ENCODE data around the gene PRKAG2.

The PRKAG2 gene

DNA sequence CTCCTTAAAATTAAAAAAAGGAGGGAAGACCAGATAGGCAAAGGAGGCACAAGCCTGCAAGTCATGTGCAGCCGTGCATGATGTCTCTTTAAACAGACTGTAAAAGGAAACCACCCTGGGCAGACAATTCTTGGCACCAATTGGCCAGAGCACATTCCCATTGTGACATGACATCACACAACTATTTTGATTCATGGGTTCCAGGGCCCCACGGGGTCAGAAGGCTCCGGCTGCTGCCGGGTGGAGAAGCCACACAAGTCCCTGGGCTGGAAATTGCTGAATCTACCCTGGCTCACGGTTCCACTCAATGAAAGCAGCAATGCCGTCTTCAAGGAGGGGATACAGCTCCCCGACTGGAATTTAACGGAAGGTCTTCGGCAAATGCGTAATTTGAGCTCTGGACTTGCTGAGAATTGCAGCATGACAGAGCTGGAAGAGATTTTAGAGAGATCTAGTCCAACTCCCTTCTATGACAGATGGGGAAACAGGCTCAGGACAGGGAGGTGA, 140.5 kb downstream of the PRKAG2 start:
- Mint-ChIP-seq H3K4me1 (peaks cover 15% of the 10 kb centered on the region), H3K27me3 (no peaks in the 10 kb centered on the region), H3K9me3 (no peaks in the 10 kb centered on the region), H3K4me3 (no peak overlapping the region), H3K27ac (no peak overlapping the region), H3K36me3 (ENCODE audit: low read depth) (peaks cover 2% of the 10 kb centered on the region)
- ATAC-seq = no peak
- DNase-seq = no peak

DNA sequence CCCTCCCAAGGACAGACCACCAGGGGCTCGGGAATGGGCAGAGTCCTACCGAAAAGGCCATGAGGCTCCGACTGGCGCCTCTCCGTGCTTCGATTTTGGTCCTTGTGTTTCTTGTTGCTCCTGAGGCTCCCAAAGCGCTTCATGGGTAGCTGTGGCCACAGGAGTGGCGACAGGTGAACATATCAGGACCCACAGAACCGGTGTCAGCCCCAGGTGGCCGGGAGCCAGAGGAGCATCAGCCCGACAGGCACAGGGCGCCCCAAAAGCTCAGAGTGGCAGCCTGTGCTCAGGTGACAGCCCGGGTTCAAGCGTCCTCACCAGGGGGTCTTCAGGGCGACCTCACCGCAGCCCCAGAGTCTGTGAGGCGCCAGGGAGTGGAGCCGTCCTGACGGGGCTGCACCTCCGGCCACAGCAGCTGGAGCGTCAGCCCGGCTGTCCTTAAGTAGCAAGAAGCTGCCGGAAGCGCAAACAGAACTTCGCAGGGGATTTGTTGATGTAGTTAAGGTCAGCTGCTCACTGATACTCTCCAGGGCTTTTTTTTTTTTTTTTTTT, 141.0 kb downstream of the PRKAG2 start:
- DNase-seq (no peak), ATAC-seq (no peak)
- Mint-ChIP-seq H3K36me3 (ENCODE audit: low read depth) (peaks cover 2% of the 10 kb centered on the region), H3K4me3 (no peak overlapping the region), H3K4me1 (peaks cover 15% of the 10 kb centered on the region), H3K9me3 (no peaks in the 10 kb centered on the region), H3K27me3 (no peaks in the 10 kb centered on the region), H3K27ac (no peak overlapping the region)

DNA sequence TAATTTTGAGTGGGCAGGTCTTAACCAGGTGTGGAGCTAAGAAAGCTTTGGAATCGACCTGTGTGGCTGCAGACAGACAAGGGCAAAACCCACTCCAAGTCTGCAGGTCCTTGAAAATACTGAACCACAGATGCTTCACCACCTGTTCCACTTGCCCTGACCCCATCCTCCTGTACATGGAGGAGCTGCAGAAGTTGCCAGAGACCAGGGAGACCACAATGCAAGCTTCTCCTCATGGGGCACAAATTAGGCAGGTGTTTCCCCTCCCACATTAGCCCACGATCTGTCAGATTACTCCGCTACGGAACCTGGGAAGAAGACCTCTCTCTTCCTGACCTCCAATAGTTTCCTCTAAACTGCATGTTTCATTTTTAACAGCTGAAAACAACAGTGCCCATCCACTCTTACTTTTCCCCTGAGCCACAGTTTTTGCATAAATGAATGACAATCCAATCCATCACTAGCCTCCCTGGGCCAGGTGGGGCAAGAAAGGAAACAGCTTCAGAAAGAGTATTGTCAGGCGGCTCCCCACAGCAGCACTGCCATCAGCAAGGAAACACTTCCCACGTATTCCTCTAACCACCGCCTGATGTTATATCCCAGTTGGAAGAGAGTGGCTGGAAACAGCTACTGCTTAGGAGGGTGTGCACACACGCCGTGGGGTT, 141.6 kb downstream of the PRKAG2 start:
- DNase-seq = no peak
- Mint-ChIP-seq H3K27me3 (no peaks in the 10 kb centered on the region), H3K36me3 (ENCODE audit: low read depth) (peaks cover 2% of the 10 kb centered on the region), H3K4me3 (no peak overlapping the region), H3K4me1 (peaks cover 15% of the 10 kb centered on the region), H3K27ac (no peak overlapping the region), H3K9me3 (no peaks in the 10 kb centered on the region)
- peak; percentile 16 for ATAC-seq

GRCh38 chr7:151732834-151733592, 143.9 kb downstream of the PRKAG2 start:
- H3K4me1 Mint-ChIP-seq = peaks cover 23% of the 10 kb centered on the region
- H3K9me3 Mint-ChIP-seq = no peaks in the 10 kb centered on the region
- H3K4me3 Mint-ChIP-seq = no peak overlapping the region

GRCh38 chr7:151732292-151732691, 144.6 kb downstream of the PRKAG2 start:
- DNase-seq (no peak), ATAC-seq (no peak)
- H3K4me1 Mint-ChIP-seq = peaks cover 30% of the 10 kb centered on the region
- no peaks in the 10 kb centered on the region for H3K9me3 Mint-ChIP-seq
- no peak overlapping the region for H3K4me3 Mint-ChIP-seq
- no peak overlapping the region for H3K27ac Mint-ChIP-seq
- H3K36me3 Mint-ChIP-seq (ENCODE audit: low read depth) = no peaks in the 10 kb centered on the region
- H3K27me3 Mint-ChIP-seq = no peaks in the 10 kb centered on the region

More at GRCh38 chr7:151732834-151733592, 143.9 kb downstream of the PRKAG2 start:
- ATAC-seq (no peak), DNase-seq (no peak)
- H3K27ac Mint-ChIP-seq = no peak overlapping the region
- H3K27me3 Mint-ChIP-seq = no peaks in the 10 kb centered on the region
- H3K36me3 Mint-ChIP-seq (ENCODE audit: low read depth) = no peaks in the 10 kb centered on the region

GRCh38 chr7:151731022-151731441, 145.9 kb downstream of the PRKAG2 start:
- Mint-ChIP-seq H3K4me1 (peaks cover 33% of the 10 kb centered on the region), H3K36me3 (ENCODE audit: low read depth) (no peaks in the 10 kb centered on the region), H3K27ac (no peak overlapping the region), H3K27me3 (no peaks in the 10 kb centered on the region), H3K9me3 (no peaks in the 10 kb centered on the region), H3K4me3 (no peak overlapping the region)
- ATAC-seq (no peak), DNase-seq (no peak)

GRCh38 chr7:151730591-151730990, 146.3 kb downstream of the PRKAG2 start:
- DNase-seq (no peak), ATAC-seq (no peak)
- H3K4me3 Mint-ChIP-seq = no peak overlapping the region
- H3K27ac Mint-ChIP-seq = no peak overlapping the region
- no peaks in the 10 kb centered on the region for H3K36me3 Mint-ChIP-seq (ENCODE audit: low read depth)
- peaks cover 33% of the 10 kb centered on the region for H3K4me1 Mint-ChIP-seq
- H3K9me3 Mint-ChIP-seq = no peaks in the 10 kb centered on the region
- H3K27me3 Mint-ChIP-seq = no peaks in the 10 kb centered on the region

DNA sequence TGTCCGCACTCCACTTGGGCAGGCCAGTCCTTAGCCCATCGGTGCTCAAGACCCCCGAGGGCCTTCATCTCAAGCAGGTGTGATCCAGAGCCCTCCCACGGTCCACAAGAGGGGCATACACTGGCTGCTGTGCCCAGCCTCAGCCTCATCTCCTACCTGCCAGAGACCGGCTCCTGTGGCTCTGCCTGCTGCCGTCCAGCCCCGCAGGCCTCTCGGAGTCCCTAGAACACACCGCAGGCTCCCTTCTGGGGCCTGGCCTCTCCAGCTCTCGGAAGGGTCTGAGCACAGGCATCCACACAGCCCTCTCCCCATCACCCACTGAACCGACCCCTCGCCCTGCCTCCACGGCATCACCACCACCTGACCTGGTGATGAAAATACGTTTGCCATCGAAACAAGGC, 147.4 kb downstream of the PRKAG2 start:
- Mint-ChIP-seq H3K27me3 (no peaks in the 10 kb centered on the region), H3K36me3 (ENCODE audit: low read depth) (no peaks in the 10 kb centered on the region), H3K4me1 (peaks cover 30% of the 10 kb centered on the region), H3K27ac (no peak overlapping the region), H3K4me3 (no peak overlapping the region), H3K9me3 (no peaks in the 10 kb centered on the region)
- no peak for DNase-seq
- ATAC-seq = no peak

DNA sequence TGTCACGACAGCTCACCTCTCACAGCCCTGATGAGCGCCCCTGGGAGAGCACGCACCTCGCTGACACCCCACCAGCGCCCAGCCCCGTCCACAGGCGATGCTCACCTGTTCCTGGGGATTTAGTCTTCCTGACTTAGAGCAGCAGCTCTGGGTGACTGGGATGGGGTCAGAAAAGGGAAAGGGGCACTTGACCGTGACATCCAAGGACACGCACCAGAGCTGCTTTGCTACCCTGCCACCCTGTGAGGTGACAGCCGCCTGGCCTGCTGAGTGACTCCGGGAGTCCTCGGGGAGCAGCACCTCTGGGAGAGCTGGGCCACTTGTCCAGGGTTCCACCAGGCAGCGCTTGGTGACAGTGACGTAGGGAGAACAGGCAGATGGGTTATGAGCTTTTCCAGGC, 148.2 kb downstream of the PRKAG2 start:
- H3K36me3 Mint-ChIP-seq (ENCODE audit: low read depth) = no peaks in the 10 kb centered on the region
- peaks cover 26% of the 10 kb centered on the region for H3K4me1 Mint-ChIP-seq
- DNase-seq (no peak), ATAC-seq (no peak)
- H3K9me3 Mint-ChIP-seq = no peaks in the 10 kb centered on the region
- peak overlapping the region; percentile 15 for H3K27ac Mint-ChIP-seq
- no peak overlapping the region for H3K4me3 Mint-ChIP-seq
- H3K27me3 Mint-ChIP-seq = no peaks in the 10 kb centered on the region

- no peak overlapping the region for H3K4me3 Mint-ChIP-seq
- H3K4me1 Mint-ChIP-seq = peaks cover 26% of the 10 kb centered on the region
- no peaks in the 10 kb centered on the region for H3K9me3 Mint-ChIP-seq
- H3K27me3 Mint-ChIP-seq = no peaks in the 10 kb centered on the region
- DNase-seq = no peak
- ATAC-seq = no peak
- H3K27ac Mint-ChIP-seq = no peak overlapping the region
- no peaks in the 10 kb centered on the region for H3K36me3 Mint-ChIP-seq (ENCODE audit: low read depth)
Measured at GRCh38 chr7:151728286-151728660, 148.6 kb downstream of the PRKAG2 start.

DNA sequence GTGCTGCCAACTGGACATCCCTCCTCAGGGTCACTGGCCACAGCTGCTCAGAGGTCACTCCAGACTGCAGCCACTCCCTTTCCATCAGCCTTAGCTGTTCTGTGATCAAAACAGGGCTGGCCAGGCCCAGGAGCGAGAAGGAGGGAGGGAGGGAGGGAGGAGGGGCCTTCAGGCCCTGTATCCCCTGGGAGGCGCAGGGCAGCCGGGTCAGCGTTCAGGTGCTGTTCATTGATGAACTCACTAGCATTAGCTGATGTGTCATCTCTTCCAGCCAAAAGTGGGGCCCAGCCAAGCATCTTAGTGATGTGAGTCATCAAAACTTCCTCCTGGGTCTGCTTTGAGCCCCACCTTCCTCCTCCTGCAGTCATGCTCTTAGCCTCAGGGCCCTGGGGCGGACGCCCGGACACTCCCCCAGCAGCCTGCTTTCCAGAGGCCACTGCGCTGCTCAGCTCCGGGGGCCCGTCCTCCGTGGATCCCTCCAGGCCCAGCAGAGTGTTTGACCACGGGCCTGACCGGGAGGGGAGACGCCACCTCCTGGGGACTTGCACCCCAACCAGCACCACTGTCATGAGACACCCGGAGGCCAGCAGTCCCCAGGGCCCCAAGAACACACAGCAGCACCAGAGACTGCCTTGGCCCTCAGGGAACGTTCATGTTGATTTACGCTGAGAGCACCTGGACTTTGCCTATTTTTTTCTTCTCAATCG, 149.2 kb downstream of the PRKAG2 start:
- Mint-ChIP-seq H3K4me3 (no peak overlapping the region), H3K4me1 (peaks cover 26% of the 10 kb centered on the region), H3K36me3 (ENCODE audit: low read depth) (no peaks in the 10 kb centered on the region), H3K9me3 (no peaks in the 10 kb centered on the region), H3K27me3 (no peaks in the 10 kb centered on the region), H3K27ac (peak overlapping the region; percentile 42)
- DNase-seq = peak; percentile 68
- ATAC-seq = peak; percentile 94

- no peak overlapping the region for H3K27ac Mint-ChIP-seq
- no peak for DNase-seq
Measured at GRCh38 chr7:151726652-151727578, 150.0 kb downstream of the PRKAG2 start.

DNA sequence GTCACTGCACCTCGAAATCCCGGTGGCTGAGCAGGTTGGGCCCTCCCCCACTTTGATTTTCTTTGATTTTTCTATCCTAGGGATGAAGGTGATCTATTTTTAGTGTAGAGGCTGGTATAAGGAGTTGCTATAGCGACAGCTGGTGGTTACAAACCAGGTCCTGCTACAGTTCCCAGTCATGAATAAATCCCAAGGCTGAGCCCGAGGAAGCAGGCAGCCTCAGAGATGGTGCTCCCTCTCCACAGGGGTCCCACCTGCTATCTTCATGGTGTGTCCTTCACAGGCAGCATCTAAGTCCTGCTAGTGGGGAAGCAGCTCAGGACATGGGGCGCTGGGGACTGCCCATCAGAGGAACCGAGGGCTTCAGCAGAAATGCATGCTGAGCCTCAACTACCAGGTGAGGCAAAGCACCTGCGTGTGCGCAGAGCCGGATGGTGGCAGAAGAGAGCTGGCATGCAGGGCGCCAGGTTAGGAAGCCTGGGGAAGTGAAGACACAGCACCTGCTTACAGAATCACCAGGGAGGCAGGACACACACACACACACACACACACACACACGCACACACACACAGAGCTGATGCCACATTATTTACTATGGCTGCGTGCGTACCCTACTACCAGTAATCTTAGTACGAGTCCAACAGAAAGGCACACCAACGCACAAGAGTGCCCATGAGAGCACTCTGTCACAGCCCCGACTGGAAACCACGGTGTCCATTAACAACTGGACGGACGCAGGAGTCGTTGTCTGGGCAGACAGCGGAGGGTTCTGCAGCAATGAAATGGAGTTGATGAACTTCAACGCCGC, 150.9 kb downstream of the PRKAG2 start:
- Mint-ChIP-seq H3K9me3 (no peaks in the 10 kb centered on the region), H3K4me1 (peaks cover 26% of the 10 kb centered on the region), H3K36me3 (ENCODE audit: low read depth) (no peaks in the 10 kb centered on the region), H3K27ac (no peak overlapping the region), H3K27me3 (no peaks in the 10 kb centered on the region), H3K4me3 (no peak overlapping the region)
- DNase-seq (no peak), ATAC-seq (no peak)

More at GRCh38 chr7:151726652-151727578, 150.0 kb downstream of the PRKAG2 start:
- H3K36me3 Mint-ChIP-seq (ENCODE audit: low read depth) = no peaks in the 10 kb centered on the region
- H3K4me3 Mint-ChIP-seq = no peak overlapping the region
- no peaks in the 10 kb centered on the region for H3K9me3 Mint-ChIP-seq
- ATAC-seq = no peak
- H3K27me3 Mint-ChIP-seq = no peaks in the 10 kb centered on the region
- H3K4me1 Mint-ChIP-seq = peaks cover 26% of the 10 kb centered on the region
